Activated CD4-positive, alpha-beta T cell treated with anti-CD3 and anti-CD28 coated beads, Interleukin-2, Interleukin-4, amounts not matched to agents 100 ng/mL and 50 ng/mL, durations not matched to agents 16 hours and 8 hours (primary cell): ENCODE data around the gene SERTAD2.

Experiments
- DNase-seq: peaks from one replicate; pipeline ENCODE4 v3.0.0-alpha.2; 2020; ENCODE audit warnings: low spot score

SERTAD2 gene

DNA sequence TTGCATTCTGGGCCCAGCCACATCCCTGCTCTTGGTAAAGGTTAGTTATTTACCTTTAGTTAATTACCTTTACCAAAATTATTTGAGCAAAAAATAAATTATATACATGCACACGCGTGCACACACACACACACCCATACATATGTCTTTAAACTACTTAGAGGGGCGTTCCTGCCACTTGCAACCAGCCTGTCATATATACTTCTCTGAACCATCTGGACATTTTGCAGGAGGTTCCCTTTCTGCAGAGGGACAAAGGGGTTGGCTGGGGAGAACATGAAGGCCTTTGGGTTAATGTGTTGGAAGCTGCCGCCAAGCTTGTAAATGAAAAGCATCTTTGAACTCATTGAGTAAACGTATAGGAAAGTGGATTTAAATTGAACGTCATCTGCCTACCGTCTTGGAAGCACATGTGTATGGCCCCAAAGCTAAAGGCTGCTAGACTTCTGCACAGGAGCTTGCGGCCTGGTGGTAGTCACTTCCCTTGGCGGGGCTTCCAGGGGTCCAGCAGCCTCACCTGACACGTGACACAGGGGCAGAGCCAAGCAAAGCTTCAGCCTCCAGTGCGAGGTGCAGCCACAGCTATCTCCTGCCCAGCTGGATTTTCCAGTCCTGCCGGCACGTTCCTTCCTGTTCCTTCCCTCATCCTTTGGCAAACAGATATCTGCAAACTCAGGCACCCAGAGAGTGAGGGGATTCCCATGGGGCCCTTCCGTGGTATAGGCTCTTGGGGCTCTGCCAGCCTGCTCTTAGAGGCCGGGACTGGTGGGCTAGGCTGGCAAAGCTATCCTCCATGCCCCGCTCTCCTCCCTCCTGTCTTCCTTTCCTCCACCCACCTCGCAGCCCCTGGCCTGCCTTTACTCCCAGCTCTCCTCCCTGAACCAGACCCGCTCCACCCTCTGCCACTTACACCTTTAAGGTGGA, 46.1 kb downstream of the SERTAD2 start:
- no peak for DNase-seq

DNA sequence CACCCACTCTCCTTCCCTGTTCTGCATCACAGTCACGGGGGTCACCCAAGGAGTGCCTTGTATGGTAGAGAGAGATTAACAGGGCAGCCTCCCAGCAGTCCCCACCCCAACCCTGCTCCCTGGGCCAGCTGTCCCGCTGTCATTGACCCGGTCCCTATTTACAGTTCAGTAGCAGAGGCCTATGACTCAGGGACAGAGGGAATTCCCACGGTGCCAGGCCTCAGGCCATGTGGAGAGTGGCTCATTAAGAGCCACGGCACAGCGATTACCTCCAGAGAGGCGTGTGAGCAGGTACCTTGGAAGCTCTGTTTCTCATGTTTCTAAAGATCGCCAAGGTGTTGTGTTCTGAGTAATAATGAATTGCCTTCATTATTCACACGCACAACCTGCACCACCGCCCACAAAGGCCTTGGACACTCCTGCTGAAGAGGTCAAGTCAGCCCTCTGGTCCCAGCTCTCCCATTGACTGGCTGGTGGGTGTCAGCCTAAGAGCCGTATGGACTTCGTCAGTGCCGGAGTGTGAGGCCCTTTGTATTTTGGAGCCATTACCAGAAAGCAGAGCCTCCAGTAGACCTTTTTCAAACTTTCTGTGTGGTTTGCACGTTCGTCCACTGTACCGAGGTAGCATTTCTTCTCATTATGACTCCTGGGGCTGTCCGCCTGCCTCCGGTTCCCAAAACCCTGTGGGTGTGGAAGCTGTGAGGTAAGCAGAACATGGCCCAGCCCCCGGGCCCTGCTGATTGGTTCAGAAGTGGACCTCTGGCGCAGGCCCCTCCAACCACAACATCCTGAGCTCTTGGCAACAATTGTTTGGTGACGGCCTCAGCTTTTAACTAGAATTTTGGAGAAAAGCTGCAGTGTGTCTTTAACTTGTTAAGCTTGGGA, 47.0 kb downstream of the SERTAD2 start:
- DNase-seq: peak; percentile 93

DNA sequence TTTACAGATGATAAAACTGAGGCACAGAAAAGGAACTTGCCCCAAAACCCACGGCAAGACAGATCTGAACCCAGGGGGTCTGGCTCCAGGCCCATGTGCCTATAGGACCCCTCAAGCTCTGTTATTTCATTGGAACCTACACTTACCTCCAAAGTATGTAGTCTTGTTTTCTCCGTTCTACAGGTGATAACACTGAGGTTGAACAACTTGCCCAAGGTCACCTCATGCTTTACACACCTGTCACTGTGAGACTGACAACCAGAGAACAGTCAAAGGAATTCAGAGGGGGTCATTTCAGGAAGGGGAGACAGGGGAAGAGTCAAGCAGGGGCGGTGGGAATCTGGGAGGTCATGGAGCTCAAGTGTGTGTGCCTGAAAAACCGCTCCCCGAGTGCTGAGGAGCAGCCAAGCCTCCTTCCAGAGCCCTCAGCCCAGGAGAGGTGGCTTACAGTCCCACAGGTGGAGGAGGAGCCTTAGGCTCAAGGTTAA, 47.7 kb downstream of the SERTAD2 start:
- DNase-seq: no peak

DNA sequence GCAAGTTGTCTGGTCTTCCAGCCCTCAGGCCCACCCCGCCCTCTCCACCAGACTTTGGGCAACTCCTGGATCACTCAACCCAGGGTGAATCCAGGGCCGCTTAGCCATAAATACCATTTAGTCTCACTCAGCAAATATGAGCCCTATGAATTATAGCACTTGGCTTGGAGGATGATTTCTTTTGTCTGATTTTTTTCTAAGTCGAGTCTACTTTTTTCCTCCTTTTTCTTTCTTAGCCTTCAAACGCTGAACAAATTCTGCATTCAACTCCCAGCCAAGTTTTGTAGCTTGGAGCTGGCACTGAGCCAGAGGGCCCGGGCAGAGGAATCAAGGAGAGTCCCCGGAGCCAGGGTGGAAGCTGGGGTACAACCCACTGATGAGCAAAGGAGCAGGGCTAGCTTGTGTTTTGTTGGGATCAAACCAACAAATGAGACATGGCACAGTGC, 48.7 kb downstream of the SERTAD2 start:
- DNase-seq: no peak

DNA sequence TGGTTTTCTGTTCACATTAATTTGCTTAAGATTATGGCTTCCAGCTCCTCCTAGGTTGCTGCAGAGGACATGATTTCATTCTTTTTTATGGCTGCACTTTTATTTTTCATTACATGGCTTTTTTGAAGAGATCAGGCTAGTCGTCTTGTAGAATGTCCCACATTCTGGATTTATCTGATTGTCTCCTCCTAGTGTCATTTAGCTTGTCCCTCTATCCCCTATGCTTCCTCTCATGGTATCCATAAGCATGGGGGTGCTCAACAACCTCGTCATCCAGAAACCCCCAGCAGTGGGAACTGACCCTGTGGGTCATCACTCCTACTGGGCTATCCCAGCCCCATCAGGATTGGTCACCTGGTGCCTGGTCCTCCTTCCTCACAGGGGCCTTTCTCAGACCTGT, 49.6 kb downstream of the SERTAD2 start:
- DNase-seq: no peak

DNA sequence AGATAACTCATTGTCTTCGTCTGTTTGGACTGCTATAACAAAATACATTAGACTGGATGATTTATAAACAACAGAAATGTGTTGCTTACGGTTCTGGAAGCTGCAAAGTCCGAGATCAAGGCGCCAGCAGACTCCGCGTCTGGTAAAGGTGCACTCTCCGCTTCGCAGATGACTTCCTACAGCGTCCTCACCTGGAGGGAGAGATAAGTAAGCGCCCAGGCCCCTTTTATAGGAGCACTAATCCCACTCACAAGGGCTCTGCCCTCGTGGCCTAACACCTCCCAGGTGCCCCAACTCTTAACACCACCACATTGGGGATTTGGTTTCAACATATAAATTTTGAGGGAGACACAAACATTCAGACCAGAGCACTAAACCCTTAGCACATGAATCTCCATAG, 51.3 kb downstream of the SERTAD2 start:
- no peak for DNase-seq

DNA sequence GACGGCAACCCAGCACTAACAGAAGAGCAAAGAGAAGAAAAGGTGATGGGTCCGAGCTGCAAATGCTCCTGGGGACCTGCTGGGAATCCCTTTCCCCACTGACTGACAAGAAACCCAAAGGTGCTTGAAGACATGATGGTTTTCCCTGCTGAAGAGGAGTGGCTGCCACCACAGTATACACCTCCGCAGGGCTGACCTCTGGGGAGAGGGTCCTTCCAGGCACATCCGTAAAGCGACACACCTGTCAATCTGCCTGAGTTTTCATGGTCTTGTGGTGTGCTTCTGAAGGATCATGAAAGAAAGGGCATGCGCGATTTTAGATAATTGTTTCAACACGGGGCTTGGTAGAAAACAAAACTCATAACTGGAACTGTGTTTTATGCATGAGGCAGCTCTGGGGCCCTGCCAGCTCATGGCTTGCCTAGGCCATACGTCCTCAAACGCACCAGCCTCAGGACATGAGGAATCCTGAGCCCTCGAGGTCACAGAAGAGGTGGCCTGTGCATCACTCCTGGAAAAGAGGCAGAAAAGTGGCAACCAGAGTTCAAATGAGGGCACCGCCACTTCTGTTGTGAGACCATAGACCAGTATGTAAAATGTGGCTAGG, 51.8 kb downstream of the SERTAD2 start:
- DNase-seq: no peak

DNA sequence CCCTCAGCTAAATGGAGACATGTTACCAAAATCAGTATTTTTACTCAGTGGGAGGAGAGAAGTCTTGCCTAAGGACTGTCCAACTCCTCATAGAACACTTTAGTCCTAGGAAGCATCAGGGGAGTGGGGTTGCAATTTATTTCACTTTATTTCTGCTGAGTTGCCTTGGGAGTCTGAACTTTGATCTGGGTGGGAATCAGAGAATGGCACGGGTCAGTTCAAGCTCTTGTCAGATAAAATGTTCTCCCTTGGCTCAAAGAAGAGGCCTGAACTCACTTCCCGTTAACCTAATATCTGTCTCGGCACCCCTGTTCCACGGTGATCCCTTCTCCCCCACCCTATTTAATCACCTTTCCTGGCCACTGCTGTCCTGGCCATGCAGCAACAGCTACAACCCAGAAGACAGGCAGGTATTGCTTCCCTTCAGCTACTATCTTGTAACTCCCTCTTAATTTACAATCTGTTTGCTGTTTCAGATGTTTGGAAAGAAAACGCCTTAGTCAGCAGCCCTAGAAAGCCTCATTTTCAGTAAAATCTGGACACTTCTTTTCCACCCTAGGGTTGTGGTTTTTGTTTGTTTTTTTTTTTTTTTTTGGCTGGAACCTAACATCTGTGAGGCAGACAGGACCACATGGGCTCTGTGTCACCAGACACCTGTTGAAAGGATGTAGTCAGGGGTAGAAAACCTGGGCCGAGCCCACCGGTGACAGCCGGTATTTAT, 52.5 kb downstream of the SERTAD2 start:
- no peak for DNase-seq

DNA sequence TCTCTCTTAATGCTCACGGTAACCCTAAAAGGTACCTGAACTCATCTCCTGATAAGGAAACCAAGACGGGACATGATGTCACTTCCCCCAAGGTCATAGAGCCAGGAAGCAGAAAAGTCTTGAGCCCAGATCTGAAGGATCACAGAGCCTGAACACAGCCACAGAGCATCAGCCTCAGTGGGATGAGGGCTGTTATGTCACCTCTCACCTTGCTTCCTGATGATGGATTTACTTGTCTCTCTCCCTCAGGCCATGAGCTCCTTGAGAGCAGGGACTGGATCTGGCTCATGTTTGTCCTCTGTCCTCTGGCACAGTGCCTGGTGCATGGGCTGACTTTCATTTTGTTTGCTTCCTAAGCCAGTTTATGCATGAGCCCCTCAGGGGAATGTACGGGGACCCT, 54.2 kb downstream of the SERTAD2 start:
- DNase-seq: no peak

DNA sequence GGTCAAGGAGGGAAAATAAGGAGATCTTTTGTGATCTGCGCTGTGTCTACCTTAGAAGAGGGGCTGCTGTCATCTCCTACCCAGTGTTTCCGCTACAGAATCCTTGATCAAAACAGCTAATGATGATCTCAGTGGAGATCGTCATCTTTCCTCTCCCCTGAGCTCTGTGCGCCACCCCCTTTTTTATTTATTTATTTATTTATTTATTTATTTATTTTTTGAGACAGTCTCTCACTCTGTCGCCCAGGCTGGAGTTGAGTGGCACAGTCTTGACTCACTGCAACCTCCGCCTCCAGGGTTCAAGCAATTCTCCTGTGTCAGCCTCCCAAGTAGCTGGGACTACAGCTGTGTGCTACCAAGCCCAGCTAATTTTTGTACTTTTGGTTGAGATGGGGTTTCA, 55.5 kb downstream of the SERTAD2 start:
- DNase-seq: no peak

DNA sequence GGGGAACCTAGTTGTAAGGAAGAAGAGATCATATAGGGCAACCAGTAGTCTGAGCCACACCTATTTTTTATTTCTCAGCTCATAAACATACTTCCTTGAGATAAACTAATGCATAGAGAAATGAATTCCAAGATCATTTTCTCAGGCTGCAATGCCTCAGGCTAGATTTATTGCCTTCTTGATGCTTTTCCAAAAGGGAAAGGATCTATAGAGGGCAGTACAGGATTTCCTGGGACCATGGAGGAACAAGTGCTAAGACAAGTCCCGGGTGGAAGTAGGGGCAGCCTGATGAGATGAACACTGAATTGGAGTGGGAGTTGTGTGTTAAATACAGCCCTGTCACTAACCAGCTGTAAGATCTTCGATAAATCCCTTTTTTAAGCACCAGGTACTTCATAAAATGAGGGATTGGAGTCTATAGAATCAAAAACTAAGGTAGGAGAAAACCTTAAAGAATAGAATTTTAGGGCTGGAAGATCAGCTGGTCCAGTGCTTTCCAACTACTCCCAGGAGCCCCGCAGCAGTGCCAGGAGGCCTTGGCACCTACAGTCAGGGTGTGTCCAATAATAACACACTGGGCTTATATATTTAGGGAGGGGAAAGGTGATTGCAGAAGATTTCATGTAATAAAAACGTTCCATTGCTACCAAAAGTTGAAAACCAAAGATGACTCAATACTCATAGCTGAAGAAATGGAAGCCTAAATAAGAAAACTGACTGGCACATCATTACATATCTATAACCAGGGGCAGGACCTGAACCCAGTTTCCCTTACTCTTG, 58.1 kb downstream of the SERTAD2 start:
- no peak for DNase-seq

DNA sequence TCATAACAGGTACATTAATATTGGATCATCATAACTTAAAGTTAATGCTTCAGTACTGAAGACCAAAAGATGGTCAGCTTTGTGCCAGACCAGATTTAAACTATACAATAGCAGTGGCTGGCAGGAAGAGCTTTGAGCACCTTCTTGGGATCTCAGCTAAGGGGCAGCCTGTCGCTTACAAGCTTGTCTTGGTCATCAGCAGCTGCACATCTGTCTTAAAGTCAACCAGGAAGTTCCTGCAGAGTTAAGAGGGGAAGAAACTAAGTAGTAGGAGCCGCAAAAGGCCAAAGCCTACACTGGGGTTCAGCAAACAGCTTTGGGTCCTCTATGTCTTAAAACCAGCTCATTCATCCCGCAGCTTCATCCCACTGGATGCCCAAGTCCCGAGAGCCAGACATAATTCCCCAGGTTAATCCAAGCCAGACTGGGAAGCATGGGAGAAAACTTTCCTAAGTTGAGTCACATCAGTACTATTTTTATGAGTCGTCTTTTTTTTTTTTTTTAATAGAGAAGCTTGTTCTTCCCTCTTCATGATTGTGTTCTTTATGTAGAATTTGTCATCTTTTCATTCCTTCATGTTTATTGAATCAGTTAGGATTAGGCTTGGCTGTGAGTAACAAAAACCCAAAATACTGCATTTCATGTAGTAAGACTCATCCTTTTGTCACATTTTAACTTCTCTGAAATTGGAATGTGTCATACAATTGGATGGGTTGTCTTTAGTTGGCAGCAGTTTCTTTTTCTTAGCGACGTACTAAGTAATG, 59.3 kb downstream of the SERTAD2 start:
- no peak for DNase-seq

DNA sequence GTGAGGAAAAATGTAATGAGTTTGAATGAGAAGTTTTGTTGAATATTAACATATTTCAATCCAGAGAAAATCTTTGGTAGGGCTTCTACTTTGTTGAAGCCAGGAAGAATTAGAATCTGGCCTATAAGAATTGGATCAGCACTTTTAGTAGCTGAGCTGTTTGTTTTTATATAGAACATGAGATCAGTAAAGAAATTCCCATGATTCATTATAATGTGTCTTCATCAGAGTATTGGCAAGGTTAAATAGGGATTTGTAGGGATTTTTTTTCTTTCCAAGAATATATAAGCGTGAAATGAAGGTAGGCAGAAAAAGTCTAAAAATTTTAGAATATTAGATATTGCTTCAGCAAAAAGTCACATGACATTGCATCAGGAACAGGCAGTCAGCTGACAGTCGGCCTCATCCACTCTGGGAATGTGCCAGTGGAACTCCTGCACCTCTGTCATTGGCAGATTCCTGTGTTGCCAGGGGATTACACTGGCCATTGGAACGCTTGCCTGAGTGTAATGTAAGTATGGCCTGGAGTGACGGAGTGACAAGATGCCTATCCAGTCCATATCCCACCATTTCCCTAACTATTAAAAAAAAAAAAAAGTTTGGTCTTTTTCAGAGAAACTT, 60.6 kb downstream of the SERTAD2 start:
- no peak for DNase-seq

DNA sequence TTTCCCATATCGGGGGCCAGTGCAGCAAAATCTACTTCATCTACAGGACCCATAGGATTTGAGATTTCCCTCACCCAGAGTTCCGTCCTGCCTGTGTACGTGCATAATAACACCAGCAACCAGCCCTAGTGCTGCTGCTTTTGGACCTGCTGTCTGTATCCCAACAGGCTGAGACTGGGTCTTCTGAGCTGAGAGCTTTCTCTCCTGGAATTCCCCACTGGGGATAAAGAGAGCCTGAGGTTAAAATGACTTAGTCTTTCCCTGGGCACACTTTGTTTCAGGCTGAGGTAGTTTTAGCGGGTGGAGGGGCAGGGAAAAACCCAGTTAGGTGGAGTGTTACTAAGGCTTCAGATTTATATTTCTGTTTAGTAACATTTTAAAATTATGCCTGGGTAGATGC, 62.5 kb downstream of the SERTAD2 start:
- DNase-seq: peak; percentile 7

DNA sequence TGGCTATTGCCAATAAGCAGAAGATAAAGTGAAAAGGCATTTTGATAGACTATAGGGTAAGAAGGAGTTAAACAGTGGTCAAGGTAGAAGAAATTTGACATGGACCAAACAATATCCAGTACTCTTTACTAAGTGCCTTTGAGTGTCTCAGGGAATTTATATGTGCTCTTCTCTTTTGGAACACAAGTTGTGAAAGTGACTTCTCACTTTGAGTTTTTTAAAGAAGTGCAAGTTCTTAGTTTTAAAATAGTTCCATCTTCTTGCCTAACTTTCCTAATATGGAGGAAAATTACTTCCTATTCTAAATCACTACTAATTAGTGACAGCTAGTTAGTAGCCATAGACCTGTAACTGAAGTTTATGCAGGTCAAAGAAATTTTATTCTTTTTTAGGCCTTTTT, 66.2 kb downstream of the SERTAD2 start:
- no peak for DNase-seq

DNA sequence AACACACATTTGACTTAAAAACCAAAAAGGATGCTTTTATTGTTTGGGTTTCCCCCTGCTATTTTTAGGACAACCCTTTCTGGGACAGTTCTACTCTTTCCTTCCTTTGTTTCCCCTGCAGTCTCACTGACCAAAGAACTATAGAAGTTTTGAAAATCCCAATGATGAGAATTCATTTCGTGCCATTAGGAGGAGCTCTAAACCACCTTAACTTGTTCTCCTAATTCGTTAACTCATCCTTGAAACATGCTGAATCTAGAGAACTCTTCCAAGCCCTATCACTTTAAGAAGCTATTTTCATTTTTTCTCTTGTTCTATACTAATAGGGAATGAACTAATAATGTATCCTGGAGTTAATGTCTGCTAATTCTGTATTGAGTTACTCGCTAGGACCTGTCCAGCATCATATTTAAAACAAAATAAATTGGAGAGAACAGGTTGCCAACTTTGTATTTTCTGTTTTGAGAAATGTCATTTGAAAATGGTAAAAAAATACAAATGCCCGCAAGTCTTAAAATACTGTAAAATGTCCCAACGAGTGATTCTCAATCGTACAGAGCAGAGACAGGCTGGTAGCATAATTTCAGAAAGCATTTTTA, 66.7 kb downstream of the SERTAD2 start:
- DNase-seq: peak; percentile 13

DNA sequence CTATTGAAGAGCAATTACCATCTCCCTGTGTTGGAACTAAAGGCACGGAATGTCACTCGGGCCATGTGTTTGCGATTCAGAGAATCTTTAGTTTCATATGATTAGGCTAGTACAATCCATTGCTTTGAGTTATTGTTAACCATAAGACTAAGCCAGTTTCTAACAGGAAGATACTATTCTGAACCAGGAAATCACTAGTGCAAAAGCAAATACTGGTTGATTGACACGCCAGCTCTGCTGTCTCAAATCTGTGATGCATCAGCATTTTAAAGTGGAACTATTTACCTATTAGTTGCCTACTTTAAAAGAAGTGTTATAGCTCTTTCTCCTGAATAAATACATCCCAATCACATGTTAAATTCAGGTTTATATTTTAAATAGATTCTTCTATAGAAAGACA, 67.7 kb downstream of the SERTAD2 start:
- DNase-seq: no peak

DNA sequence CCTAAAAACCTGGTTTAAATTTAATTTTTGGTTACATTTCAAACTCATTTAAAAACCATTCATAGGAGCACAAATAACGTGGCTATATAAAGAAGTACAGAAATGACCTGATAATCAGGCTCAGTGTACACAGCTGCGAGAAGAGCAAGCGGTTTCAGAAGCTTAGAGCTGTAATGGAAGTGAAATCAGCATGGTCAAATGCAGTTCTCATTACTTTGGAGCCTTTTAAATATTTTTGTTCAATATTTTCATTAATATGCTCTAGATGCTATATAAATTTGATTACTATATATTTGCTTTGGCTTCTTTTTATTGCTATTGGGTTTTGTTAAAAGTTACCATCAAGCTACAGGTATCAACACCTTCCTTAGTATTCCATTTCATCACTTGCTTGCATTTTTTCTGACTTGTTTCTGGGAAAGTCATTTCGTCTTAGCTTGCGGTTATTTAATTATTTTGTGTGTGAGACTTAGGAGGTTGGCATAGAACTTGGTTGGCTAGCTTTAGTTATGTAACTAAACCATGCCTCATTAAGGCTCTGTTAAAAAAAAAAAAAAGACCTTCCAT, 70.9 kb downstream of the SERTAD2 start:
- DNase-seq: no peak
